DOHH2 (cell line): Measurements from ENCODE around the gene ORC4.

Experiments used
- CTCF ChIP-seq: fragments of 200-600 bp; sonication (generic); IDR thresholded peaks from one replicate; pipeline ENCODE4 v1.5.1; 2014; ENCODE audit warnings: antibody characterized with exemption, mild to moderate bottlenecking, low read depth, low read length; ENCODE audit not compliant: poor library complexity, severe bottlenecking
- EZH2phosphoT487 ChIP-seq: fragments of 200-600 bp; sonication (generic); IDR thresholded peaks from 2 replicates; pipeline ENCODE4 v1.6.1; 2017; ENCODE audit warnings: borderline replicate concordance, mild to moderate bottlenecking, antibody characterized with exemption, low read length, moderate library complexity, mixed read lengths

DNA sequence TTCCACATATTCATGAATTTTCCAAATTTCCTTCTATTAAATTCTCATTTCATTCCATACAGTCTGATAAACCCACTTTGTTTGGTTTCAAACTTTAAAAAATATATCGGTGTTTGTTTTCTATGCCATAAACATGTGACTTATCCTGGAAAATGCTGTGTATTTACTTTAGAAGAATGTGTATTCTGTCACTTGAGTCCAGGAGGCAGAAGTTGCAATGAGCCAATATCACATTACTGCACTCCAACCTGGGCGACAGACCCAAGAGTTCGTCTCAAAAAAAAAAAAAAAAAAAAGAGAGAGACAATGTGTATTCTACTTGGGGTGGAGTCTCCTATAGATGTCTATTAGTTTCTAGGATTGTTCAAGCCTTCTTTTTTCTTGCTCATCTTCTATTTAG is 32.1 kb upstream of the ORC4 start:
- TF ChIP-seq CTCF (no peak), EZH2phosphoT487 (no peak)
